WTC11 (cell line): Measurements from ENCODE around the gene DPP4. TPM values are rescaled to one million over a fixed set of nuclear protein-coding genes. Genes with fewer than 3 reads are reported as not detected.
A peak's percentile ranks its signal among the peaks of the same experiment; 100 is the strongest.

Experiments used
- ATAC-seq: fragments of 200-7000 bp; cut with Tn5 transposase; 2 replicates; pipeline ENCODE4 v1.10.0; 2021; ENCODE audit warnings: mild to moderate bottlenecking, moderate library complexity
- CTCF ChIA-PET: fragments of 300-600 bp; sonication (Branson Sonifier 250); formaldehyde crosslinking; loops from one replicate; lab custom pipeline; 2021; ENCODE audit warnings: antibody characterized with exemption; lab: Charles Lee
- POLR2A ChIA-PET: fragments of 350-600 bp; sonication (Branson Sonifier 250); formaldehyde crosslinking; loops from one replicate; lab custom pipeline; 2021; ENCODE audit warnings: antibody characterized with exemption; lab: Charles Lee
- DNase-seq: peaks from one replicate; pipeline ENCODE4 v3.0.0; 2021; ENCODE audit warnings: low spot score
- H3K27ac Mint-ChIP-seq: 2 replicates; pipeline ENCODE4 v1.8.0; 2021; ENCODE audit warnings: mixed read lengths
- H3K27me3 Mint-ChIP-seq: 2 replicates; pipeline ENCODE4 v1.8.0; 2021; ENCODE audit warnings: low read depth, mild to moderate bottlenecking, moderate library complexity, mixed read lengths
- H3K36me3 Mint-ChIP-seq: 2 replicates; pipeline ENCODE4 v1.8.0; 2021; ENCODE audit warnings: mixed read lengths
- H3K4me1 Mint-ChIP-seq: 2 replicates; pipeline ENCODE4 v1.8.0; 2022; ENCODE audit warnings: mixed read lengths
- H3K4me3 Mint-ChIP-seq: 2 replicates; pipeline ENCODE4 v1.8.0; 2021; ENCODE audit warnings: mild to moderate bottlenecking, moderate library complexity, mixed read lengths
- H3K9me3 Mint-ChIP-seq: 2 replicates; pipeline ENCODE4 v1.8.0; 2021; ENCODE audit warnings: mixed read lengths
- ARID4B ChIP-seq: sonication (generic); formaldehyde crosslinking; IDR thresholded peaks from 2 replicates; pipeline ENCODE4 v1.8.0; 2023; ENCODE audit warnings: missing genetic modification reagents, mild to moderate bottlenecking, borderline replicate concordance
- ATF6 ChIP-seq: sonication (generic); formaldehyde crosslinking; IDR thresholded peaks from 2 replicates; pipeline ENCODE4 v1.8.1; 2023; ENCODE audit warnings: mild to moderate bottlenecking, missing genetic modification reagents
- CREM ChIP-seq: sonication (generic); formaldehyde crosslinking; IDR thresholded peaks from 2 replicates; pipeline ENCODE4 v1.8.1; 2022; ENCODE audit warnings: mild to moderate bottlenecking, missing genetic modification reagents, moderate library complexity
- ETV6 ChIP-seq: sonication (generic); formaldehyde crosslinking; IDR thresholded peaks from 2 replicates; pipeline ENCODE4 v1.8.1; 2022; ENCODE audit warnings: mild to moderate bottlenecking, missing genetic modification reagents
- GTF2I ChIP-seq: fragments of 250-450 bp; sonication (Bioruptor Pico); conservative IDR thresholded peaks from 2 replicates; pipeline ENCODE4 v1.4.0; 2021; ENCODE audit warnings: mild to moderate bottlenecking
- HMGXB4 ChIP-seq: sonication (generic); formaldehyde crosslinking; IDR thresholded peaks from 2 replicates; pipeline ENCODE4 v1.8.1; 2023; ENCODE audit warnings: mild to moderate bottlenecking, moderate library complexity, missing genetic modification reagents
- MLX ChIP-seq: sonication (generic); formaldehyde crosslinking; IDR thresholded peaks from 2 replicates; pipeline ENCODE4 v1.8.1; 2023; ENCODE audit warnings: mild to moderate bottlenecking, missing genetic modification reagents, moderate library complexity
- NFATC4 ChIP-seq: fragments of 250-450 bp; sonication (Bioruptor Pico); IDR thresholded peaks from 2 replicates; pipeline ENCODE4 v1.9.0; 2021; ENCODE audit warnings: mild to moderate bottlenecking
- NFE2L1 ChIP-seq: sonication (generic); formaldehyde crosslinking; IDR thresholded peaks from 2 replicates; pipeline ENCODE4 v1.8.1; 2023; ENCODE audit warnings: missing genetic modification reagents
- PREB ChIP-seq: sonication (generic); formaldehyde crosslinking; IDR thresholded peaks from 2 replicates; pipeline ENCODE4 v1.8.1; 2022; ENCODE audit warnings: mild to moderate bottlenecking, missing genetic modification reagents, moderate library complexity, borderline replicate concordance
- RORB ChIP-seq: fragments of 250-450 bp; sonication (Bioruptor Pico); IDR thresholded peaks from 2 replicates; pipeline ENCODE4 v1.9.0; 2021; ENCODE audit warnings: mild to moderate bottlenecking
- TEAD1 ChIP-seq: sonication (generic); formaldehyde crosslinking; IDR thresholded peaks from 2 replicates; pipeline ENCODE4 v1.8.0; 2022; ENCODE audit warnings: mild to moderate bottlenecking, missing genetic modification reagents
- TEAD4 ChIP-seq: sonication (generic); formaldehyde crosslinking; IDR thresholded peaks from 2 replicates; pipeline ENCODE4 v1.8.0; 2022; ENCODE audit warnings: mild to moderate bottlenecking, missing genetic modification reagents
- TP53 ChIP-seq: sonication (generic); formaldehyde crosslinking; IDR thresholded peaks from 2 replicates; pipeline ENCODE4 v1.8.1; 2023; ENCODE audit warnings: mild to moderate bottlenecking, missing genetic modification reagents
- USF1 ChIP-seq: sonication (generic); formaldehyde crosslinking; IDR thresholded peaks from 2 replicates; pipeline ENCODE4 v1.8.0; 2022; ENCODE audit warnings: mild to moderate bottlenecking, missing genetic modification reagents
- ZNF138 ChIP-seq: sonication (generic); formaldehyde crosslinking; conservative IDR thresholded peaks from 2 replicates; pipeline ENCODE4 v1.8.1; 2022; ENCODE audit warnings: mild to moderate bottlenecking, moderate library complexity, missing genetic modification reagents
- ZNF263 ChIP-seq: sonication (generic); formaldehyde crosslinking; IDR thresholded peaks from 2 replicates; pipeline ENCODE4 v1.8.1; 2022; ENCODE audit warnings: low read depth, mild to moderate bottlenecking, moderate library complexity, missing genetic modification reagents
- ZNF423 ChIP-seq: fragments of 250-450 bp; sonication (Bioruptor Pico); IDR thresholded peaks from 2 replicates; pipeline ENCODE4 v2.1.2; 2022; ENCODE audit warnings: mild to moderate bottlenecking, moderate library complexity
- total RNA-seq: library from RNA; stranded (reverse); gene quantifications from 3 replicates; pipeline ENCODE4 v1.2.3, GENCODE V29; 2021
- TF ChIP-seq, protein P1 (sequence below): sonication (generic); formaldehyde crosslinking; IDR thresholded peaks from 2 replicates; pipeline ENCODE4 v1.8.0; 2023; ENCODE audit warnings: missing genetic modification reagents
- TF ChIP-seq, protein P2 (sequence below): sonication (generic); formaldehyde crosslinking; IDR thresholded peaks from 2 replicates; pipeline ENCODE4 v1.8.1; 2022; ENCODE audit warnings: missing genetic modification reagents, borderline replicate concordance

DPP4 gene
- total RNA-seq, 1 experiment from 2014 or later, result 3.6 TPM

DNA sequence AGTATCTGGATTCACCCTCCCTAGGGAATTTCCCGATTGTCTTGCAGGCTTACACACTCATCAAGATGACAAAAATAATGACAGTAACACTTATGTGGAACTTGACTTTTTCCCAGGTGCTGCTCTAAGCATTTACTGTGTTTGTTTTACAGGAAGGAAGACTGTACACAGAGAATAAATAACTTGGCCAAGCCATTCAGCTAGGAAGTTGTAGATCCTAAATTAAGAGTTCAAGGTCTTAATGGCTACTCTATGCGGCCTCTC lies 549 bp upstream of the DPP4 start:
- Mint-ChIP-seq H3K9me3 (peaks cover 22% of the 10 kb centered on the region), H3K27ac (peak overlapping the region; percentile 85; the same call in 1 of the 2 replicates), H3K4me1 (peaks cover 37% of the 10 kb centered on the region), H3K27me3 (peaks cover 40% of the 10 kb centered on the region), H3K36me3 (peaks cover 16% of the 10 kb centered on the region), H3K4me3 (peak overlapping the region; percentile 89)
- TF ChIP-seq ZNF138 (CRISPR knock-in tag) (no peak), CREM (CRISPR knock-in tag) (no peak), PREB (CRISPR knock-in tag) (no peak), NFE2L1 (CRISPR knock-in tag) (no peak), ETV6 (no peak), USF1 (CRISPR knock-in tag) (no peak), ATF6 (CRISPR knock-in tag) (no peak), GTF2I (CRISPR knock-in tag) (no peak), ZNF263 (CRISPR knock-in tag) (no peak), MLX (no peak), RORB (CRISPR knock-in tag) (no peak), ARID4B (no peak), TP53 (CRISPR knock-in tag) (no peak), ZNF423 (CRISPR knock-in tag) (no peak), TEAD1 (CRISPR knock-in tag) (no peak), HMGXB4 (no peak), NFATC4 (CRISPR knock-in tag) (no peak), TEAD4 (CRISPR knock-in tag) (no peak)
- TF ChIP-seq, protein P1, sequence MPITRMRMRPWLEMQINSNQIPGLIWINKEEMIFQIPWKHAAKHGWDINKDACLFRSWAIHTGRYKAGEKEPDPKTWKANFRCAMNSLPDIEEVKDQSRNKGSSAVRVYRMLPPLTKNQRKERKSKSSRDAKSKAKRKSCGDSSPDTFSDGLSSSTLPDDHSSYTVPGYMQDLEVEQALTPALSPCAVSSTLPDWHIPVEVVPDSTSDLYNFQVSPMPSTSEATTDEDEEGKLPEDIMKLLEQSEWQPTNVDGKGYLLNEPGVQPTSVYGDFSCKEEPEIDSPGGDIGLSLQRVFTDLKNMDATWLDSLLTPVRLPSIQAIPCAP (CRISPR knock-in tag), result no peak
- TF ChIP-seq, protein P2, sequence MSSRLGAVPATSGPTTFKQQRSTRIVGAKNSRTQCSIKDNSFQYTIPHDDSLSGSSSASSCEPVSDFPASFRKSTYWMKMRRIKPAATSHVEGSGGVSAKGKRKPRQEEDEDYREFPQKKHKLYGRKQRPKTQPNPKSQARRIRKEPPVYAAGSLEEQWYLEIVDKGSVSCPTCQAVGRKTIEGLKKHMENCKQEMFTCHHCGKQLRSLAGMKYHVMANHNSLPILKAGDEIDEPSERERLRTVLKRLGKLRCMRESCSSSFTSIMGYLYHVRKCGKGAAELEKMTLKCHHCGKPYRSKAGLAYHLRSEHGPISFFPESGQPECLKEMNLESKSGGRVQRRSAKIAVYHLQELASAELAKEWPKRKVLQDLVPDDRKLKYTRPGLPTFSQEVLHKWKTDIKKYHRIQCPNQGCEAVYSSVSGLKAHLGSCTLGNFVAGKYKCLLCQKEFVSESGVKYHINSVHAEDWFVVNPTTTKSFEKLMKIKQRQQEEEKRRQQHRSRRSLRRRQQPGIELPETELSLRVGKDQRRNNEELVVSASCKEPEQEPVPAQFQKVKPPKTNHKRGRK (CRISPR knock-in tag), result no peak
- ATAC-seq (no peak), DNase-seq (no peak)
- CTCF ChIA-PET, result interaction anchor here (0.5 to 0.6 kb wide), 3 partner anchors 47 to 1591 kb away, joined by 3 read pairs; no protein-coding TSS in a partner anchor
- POLR2A ChIA-PET, result no interaction called here
